ENCODE data around the gene ACE. TPM values are rescaled to one million over a fixed set of nuclear protein-coding genes. Genes with fewer than 3 reads are reported as not detected.

The ACE gene
- total RNA-seq, 1 donor from 2014 or later, result 3.6 TPM

DNA sequence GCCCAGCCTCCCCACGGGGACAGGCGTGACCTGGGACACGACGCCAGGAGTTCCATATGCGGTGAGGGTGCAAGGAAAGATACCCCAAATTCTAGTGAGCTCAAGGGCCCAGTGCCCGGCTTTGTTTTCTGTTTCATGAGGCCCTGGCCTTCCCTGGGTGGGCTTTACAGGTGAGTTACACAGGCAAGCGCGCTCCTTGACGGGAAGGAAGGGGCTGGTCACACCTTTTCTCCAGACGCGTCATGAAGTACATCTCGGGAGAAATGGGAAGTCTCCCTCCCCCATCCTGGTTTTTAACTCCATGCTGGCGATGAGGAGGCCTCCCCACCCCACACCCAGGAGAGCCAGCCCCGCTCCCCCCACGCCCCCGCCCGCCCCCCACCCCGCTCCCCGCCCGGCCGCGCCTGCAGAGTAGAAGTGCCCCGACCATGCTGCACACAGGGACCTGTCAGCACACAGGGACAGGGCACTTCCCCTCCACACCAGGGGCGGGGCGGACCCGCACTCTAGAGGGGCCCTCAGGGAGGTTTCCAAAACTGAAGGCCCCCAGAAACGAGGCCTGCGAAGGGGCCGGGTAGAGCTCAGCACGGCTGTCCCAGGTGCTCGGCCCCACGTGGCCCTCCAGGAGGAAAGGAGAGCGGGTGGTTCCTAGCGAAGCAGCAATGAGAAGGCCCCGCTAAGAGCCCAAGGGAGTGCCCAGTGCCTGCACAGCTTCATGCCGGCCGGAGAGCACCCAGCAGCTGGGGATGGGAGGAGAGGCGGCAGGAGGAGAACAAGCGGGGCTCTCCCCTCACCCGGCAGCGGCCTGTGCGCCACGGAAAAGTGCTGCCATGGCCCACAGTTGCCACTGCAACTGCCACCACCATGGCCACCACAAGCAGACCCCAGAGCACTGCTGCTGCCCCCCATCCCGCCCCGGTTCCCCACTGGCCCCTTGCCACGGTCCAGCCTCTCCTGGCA lies 38.5 kb upstream of the ACE start:
- Mint-ChIP-seq H3K27me3 (no peaks in the 10 kb centered on the region), H3K4me1 (ENCODE audit: unreplicated experiment) (peaks cover 25% of the 10 kb centered on the region), H3K27ac (no peak overlapping the region), H3K4me3 (no peak overlapping the region), H3K9me3 (no peaks in the 10 kb centered on the region), H3K36me3 (no peaks in the 10 kb centered on the region)
- DNase-seq (ENCODE audit: extremely low spot score, unreplicated experiment), result no peak
- no peak for TF ChIP-seq CTCF (conservative IDR thresholded peaks at IDR 0.05)

- TF ChIP-seq CTCF (conservative IDR thresholded peaks at IDR 0.05), result no peak
- Mint-ChIP-seq H3K4me3 (no peak overlapping the region), H3K27ac (peak overlapping the region; percentile 52), H3K4me1 (ENCODE audit: unreplicated experiment) (peaks cover 21% of the 10 kb centered on the region), H3K27me3 (no peaks in the 10 kb centered on the region), H3K36me3 (no peaks in the 10 kb centered on the region), H3K9me3 (no peaks in the 10 kb centered on the region)
- no peak for DNase-seq (ENCODE audit: extremely low spot score, unreplicated experiment)
These were observed 37.2 kb upstream of the ACE start for GRCh38 chr17:63439687-63440086.

DNA sequence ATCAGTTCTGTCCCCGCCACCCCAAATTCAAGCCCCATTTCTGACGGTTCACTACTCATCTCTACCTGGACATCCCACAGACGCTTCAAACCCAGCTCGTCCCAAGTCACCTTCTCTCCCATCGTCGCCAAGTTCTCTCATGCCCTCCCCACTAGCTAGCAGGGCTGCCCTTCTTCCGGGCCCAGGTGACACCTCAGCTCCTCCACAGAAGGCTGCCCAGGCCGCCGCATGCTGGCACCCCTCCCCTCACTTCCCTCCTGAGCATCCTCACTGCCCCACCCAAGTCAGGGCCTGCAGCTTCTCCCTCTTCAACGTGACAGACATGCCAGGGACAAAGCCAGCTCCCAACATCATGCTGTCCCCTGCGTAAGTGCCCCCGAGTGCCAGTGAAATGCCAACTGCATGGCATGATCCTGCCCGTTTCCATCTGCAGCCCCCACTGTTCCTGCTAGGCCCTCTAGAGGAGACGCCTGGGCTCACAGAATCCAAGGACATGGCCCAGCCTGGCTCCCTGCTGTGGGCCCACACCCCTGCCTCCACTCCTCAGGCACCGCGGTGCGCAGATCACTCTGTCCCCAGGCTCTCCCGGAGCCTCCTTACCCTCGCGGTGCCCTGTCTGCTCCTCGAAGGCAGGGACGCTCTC lies 36.6 kb upstream of the ACE start:
- H3K4me3 Mint-ChIP-seq, result no peak overlapping the region
- DNase-seq (ENCODE audit: extremely low spot score, unreplicated experiment), result no peak
- peak overlapping the region; percentile 52 for H3K27ac Mint-ChIP-seq
- peak; percentile 10 for TF ChIP-seq CTCF (conservative IDR thresholded peaks at IDR 0.05)
- H3K4me1 Mint-ChIP-seq (ENCODE audit: unreplicated experiment), result peaks cover 21% of the 10 kb centered on the region
- no peaks in the 10 kb centered on the region for H3K36me3 Mint-ChIP-seq
- H3K27me3 Mint-ChIP-seq, result peaks cover 4% of the 10 kb centered on the region
- H3K9me3 Mint-ChIP-seq, result no peaks in the 10 kb centered on the region

DNA sequence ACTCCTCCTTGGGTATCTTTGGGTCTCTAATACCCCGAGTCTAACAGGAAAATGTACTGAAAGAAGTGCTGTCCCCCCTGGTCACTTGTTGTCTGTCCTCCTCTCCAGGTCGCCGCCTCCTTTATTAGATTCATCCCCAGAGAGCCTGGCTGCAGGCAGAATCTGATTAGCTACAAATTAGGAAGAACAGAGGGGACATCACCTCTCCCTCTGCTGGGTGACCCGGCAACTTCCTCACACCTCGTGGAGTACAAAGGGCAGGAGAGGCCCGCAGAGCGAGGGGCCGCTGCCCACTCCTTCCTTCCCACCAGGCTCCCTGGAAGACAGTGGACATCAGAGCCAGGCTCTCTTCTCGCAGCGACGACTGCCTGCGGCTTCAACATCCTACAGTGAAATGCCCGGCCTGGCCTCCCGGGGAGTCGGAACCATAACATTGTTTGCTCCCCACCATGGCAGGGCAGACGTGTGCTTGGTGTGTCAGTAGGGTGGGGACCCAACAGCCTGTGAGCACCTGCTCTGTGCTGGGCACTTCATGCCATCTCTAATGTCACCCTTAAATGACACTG lies 36.0 kb upstream of the ACE start:
- Mint-ChIP-seq H3K27ac (peak overlapping the region; percentile 36), H3K27me3 (peaks cover 4% of the 10 kb centered on the region), H3K9me3 (no peaks in the 10 kb centered on the region), H3K4me1 (ENCODE audit: unreplicated experiment) (peaks cover 21% of the 10 kb centered on the region), H3K4me3 (no peak overlapping the region), H3K36me3 (no peaks in the 10 kb centered on the region)
- TF ChIP-seq CTCF (conservative IDR thresholded peaks at IDR 0.05), result no peak
- no peak for DNase-seq (ENCODE audit: extremely low spot score, unreplicated experiment)

DNA sequence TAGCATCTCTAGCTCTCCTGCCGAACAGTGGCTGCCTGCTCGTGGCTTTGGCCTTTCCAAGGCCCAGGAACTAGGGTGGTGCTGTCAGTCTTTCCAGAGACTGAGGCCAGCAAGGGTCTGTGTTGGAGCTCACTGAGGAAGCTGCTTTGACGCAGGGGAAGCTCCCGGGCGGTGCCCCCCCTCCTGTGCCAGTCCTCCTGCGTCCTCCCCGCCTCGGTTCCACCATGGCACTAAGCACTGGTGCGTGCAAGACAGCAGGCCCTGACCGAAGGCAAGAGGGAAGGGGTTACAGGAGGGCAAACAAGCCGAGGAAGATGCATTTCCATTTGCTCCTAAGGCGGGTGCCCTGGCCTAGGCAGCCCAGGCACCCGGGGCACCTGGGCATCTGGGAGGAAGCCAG lies 35.2 kb upstream of the ACE start:
- Mint-ChIP-seq H3K27ac (no peak overlapping the region), H3K4me1 (ENCODE audit: unreplicated experiment) (peaks cover 20% of the 10 kb centered on the region), H3K4me3 (no peak overlapping the region), H3K27me3 (peaks cover 4% of the 10 kb centered on the region), H3K36me3 (no peaks in the 10 kb centered on the region), H3K9me3 (no peaks in the 10 kb centered on the region)
- TF ChIP-seq CTCF (conservative IDR thresholded peaks at IDR 0.05), result no peak
- DNase-seq (ENCODE audit: extremely low spot score, unreplicated experiment), result no peak

All from type B pancreatic cell (in vitro differentiated cells).